A673 (cell line): ENCODE data around the gene MGP. TPM values are rescaled to one million over a fixed set of nuclear protein-coding genes. Genes with fewer than 3 reads are reported as not detected.

ENCODE experiments used
- BruUV-seq: library from RNA; stranded (reverse); fragments of 400-500 nt; replicated peaks from 2 replicates; lab custom pipeline; 2021; lab: Mats Ljungman, UMichigan
- CTCF ChIA-PET: fragments of 300-600 bp; sonication (Branson Sonifier 250); formaldehyde crosslinking; loops from one replicate; lab custom pipeline; 2022; ENCODE audit warnings: antibody characterized with exemption; lab: Charles Lee
- POLR2A ChIA-PET: fragments of 300-600 bp; sonication (Branson Sonifier 250); formaldehyde crosslinking; loops from one replicate; lab custom pipeline; 2022; ENCODE audit warnings: antibody characterized with exemption; ENCODE audit not compliant: low non-redundant PET; lab: Charles Lee
- DNase-seq: peaks from one replicate; pipeline ENCODE4 v3.0.0-alpha.2; 2015; ENCODE audit warnings: low spot score
- H3K27ac ChIP-seq: fragments of 200-600 bp; sonication (generic); 2 replicates; pipeline ENCODE4 v1.5.1; 2016; ENCODE audit warnings: mixed run types, low read depth, mild to moderate bottlenecking, mixed read lengths, antibody characterized with exemption, low read length; ENCODE audit not compliant: poor library complexity, severe bottlenecking
- H3K27me3 ChIP-seq: fragments of 200-600 bp; sonication (generic); replicated peaks from 2 replicates; pipeline ENCODE4 v1.6.1; 2017; ENCODE audit warnings: mixed run types, low read depth, mild to moderate bottlenecking, mixed read lengths, antibody characterized with exemption, low read length; ENCODE audit not compliant: insufficient read depth, poor library complexity
- H3K36me3 ChIP-seq: fragments of 200-600 bp; sonication (generic); 2 replicates; pipeline ENCODE4 v1.6.1; 2016; ENCODE audit warnings: mixed run types, mild to moderate bottlenecking, mixed read lengths, antibody characterized with exemption, low read length; ENCODE audit not compliant: insufficient read depth, poor library complexity, severe bottlenecking
- H3K4me1 ChIP-seq: fragments of 200-600 bp; sonication (generic); 2 replicates; pipeline ENCODE4 v1.6.1; 2017; ENCODE audit warnings: mixed run types, mild to moderate bottlenecking, mixed read lengths, antibody characterized with exemption, low read length; ENCODE audit not compliant: insufficient read depth, poor library complexity, severe bottlenecking
- H3K4me3 ChIP-seq: fragments of 200-600 bp; sonication (generic); 2 replicates; pipeline ENCODE4 v1.5.1; 2016; ENCODE audit warnings: low read depth, mixed run types, mild to moderate bottlenecking, mixed read lengths, low read length; ENCODE audit not compliant: poor library complexity, severe bottlenecking
- H3K9me3 ChIP-seq: fragments of 200-600 bp; sonication (generic); 2 replicates; pipeline ENCODE4 v1.6.1; 2016; ENCODE audit warnings: mixed run types, low read depth, mild to moderate bottlenecking, mixed read lengths, antibody characterized with exemption, low read length; ENCODE audit not compliant: poor library complexity, severe bottlenecking
- EZH2 ChIP-seq: fragments of 200-600 bp; sonication (generic); IDR thresholded peaks from 2 replicates; pipeline ENCODE4 v1.6.1; 2017; ENCODE audit warnings: borderline replicate concordance, low read depth, mild to moderate bottlenecking, mixed read lengths, antibody characterized with exemption, low read length; ENCODE audit not compliant: poor library complexity, severe bottlenecking
- intact Hi-C: fragments of 100-400 bp; cut with micrococcal nuclease; formaldehyde crosslinking; loops from one replicate; pipeline ENCODE4 v1.10.0; 2022; ENCODE audit not compliant: unreplicated experiment
- total RNA-seq: library from RNA; stranded (reverse); gene quantifications from 2 replicates; pipeline ENCODE4 v1.2.3, GENCODE V29; 2021
- TF ChIP-seq, protein P1 (sequence below): fragments of 300-800, 200-600 bp; sonication (generic); conservative IDR thresholded peaks from 2 replicates; pipeline ENCODE4 v1.5.1; 2017; ENCODE audit warnings: low read depth, mild to moderate bottlenecking, antibody characterized with exemption, low read length, moderate library complexity, mixed read lengths

The MGP gene
- total RNA-seq, 1 experiment from 2014 or later: not detected

DNA sequence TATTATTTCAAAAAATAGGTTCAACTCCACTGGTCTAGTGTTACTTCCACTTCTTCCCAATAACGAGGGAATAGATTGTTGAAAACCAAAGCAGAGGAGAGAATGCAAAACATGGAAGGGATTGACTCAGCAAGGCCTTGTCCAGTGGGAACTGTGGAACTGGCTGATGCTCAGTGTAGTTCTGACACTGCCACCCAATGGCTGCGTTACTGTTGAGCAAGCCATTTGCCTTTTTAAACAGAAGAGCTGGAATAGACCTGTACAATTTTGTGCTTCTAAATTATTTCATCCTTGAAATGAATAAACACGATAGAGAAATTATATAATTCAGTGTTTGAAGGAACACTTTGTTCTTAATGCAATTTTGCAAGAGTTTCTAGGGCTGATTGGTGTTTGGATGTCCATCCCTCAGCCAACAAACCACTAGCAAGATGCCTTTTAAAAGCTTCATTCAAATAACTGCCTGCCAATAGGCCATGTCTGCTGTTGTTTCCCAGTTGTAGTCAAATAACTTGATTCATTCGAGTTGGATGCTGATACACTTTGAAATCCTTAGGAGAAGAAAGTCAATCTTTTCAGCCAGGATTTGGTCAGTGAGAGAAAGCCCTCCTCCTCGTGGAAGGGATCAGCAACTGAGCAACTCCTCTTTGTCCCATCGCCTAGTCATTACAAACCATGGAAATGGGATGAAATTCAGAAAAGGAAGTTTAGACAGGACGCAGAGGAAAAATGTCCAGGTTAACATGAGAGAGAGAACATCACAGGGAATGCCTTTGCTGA, 7.3 kb upstream of the MGP start:
- Histone ChIP-seq H3K9me3 (no peaks in the 10 kb centered on the region), H3K27ac (peak overlapping the region; percentile 81), H3K4me1 (peaks cover 41% of the 10 kb centered on the region), H3K36me3 (no peaks in the 10 kb centered on the region), H3K4me3 (no peak overlapping the region), H3K27me3 (no peaks in the 10 kb centered on the region)
- peak; percentile 53 for DNase-seq
- ChIA-PET POLR2A (no interaction called here), CTCF (interaction anchor here (1.3 kb wide), 1 partner anchor 103 kb away, joined by 3 read pairs; no protein-coding TSS in a partner anchor)
- BruUV-seq: no TSS peak
- intact Hi-C loops: no loop called here
- TF ChIP-seq, protein P1, sequence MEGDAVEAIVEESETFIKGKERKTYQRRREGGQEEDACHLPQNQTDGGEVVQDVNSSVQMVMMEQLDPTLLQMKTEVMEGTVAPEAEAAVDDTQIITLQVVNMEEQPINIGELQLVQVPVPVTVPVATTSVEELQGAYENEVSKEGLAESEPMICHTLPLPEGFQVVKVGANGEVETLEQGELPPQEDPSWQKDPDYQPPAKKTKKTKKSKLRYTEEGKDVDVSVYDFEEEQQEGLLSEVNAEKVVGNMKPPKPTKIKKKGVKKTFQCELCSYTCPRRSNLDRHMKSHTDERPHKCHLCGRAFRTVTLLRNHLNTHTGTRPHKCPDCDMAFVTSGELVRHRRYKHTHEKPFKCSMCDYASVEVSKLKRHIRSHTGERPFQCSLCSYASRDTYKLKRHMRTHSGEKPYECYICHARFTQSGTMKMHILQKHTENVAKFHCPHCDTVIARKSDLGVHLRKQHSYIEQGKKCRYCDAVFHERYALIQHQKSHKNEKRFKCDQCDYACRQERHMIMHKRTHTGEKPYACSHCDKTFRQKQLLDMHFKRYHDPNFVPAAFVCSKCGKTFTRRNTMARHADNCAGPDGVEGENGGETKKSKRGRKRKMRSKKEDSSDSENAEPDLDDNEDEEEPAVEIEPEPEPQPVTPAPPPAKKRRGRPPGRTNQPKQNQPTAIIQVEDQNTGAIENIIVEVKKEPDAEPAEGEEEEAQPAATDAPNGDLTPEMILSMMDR: peak; percentile 50
- no peak for TF ChIP-seq EZH2

- H3K9me3 ChIP-seq: no peaks in the 10 kb centered on the region
- H3K4me3 ChIP-seq: no peak overlapping the region
- H3K27ac ChIP-seq: no peak overlapping the region
- POLR2A ChIA-PET: no interaction called here
- DNase-seq: no peak
- no peaks in the 10 kb centered on the region for H3K36me3 ChIP-seq
- H3K4me1 ChIP-seq: peaks cover 25% of the 10 kb centered on the region
- intact Hi-C loops: no loop called here
- CTCF ChIA-PET: no interaction called here
- BruUV-seq: no TSS peak
- TF ChIP-seq, protein P1: no peak
- no peak for TF ChIP-seq EZH2
- no peaks in the 10 kb centered on the region for H3K27me3 ChIP-seq
Observed at GRCh38 chr12:14890701-14891100, 5.0 kb upstream of the MGP start.

- Histone ChIP-seq H3K27me3 (no peaks in the 10 kb centered on the region), H3K4me1 (peaks cover 12% of the 10 kb centered on the region), H3K9me3 (no peaks in the 10 kb centered on the region), H3K4me3 (no peak overlapping the region), H3K27ac (no peak overlapping the region), H3K36me3 (no peaks in the 10 kb centered on the region)
- no peak for DNase-seq
- BruUV-seq: no TSS peak
- no peak for TF ChIP-seq EZH2
- TF ChIP-seq, protein P1: no peak
- ChIA-PET POLR2A (no interaction called here), CTCF (no interaction called here)
- intact Hi-C loops: no loop called here
Observed at GRCh38 chr12:14886271-14886670, 617 bp upstream of the MGP start.
